Adrenal gland (tissue), 5 donors: ENCODE data around the gene CLK2.

ENCODE experiments used
- POLR2A ChIP-seq, 2 donors: fragments of 450-650 bp; IDR thresholded peaks; one replicate each; pipeline ENCODE4 v1.6.1; 2017; ENCODE audit warnings: antibody characterized with exemption in 2 of 2, mild to moderate bottlenecking in 2 of 2, moderate library complexity in 1 of 2
- TF ChIP-seq, protein P1 (sequence below), 6 experiments: fragments of 450-650 bp in 4 of 6; fragments of 200-600 bp in 2 of 6; sonication (generic) in 1 of 6; IDR thresholded peaks; 1 replicate in 5 of 6; 2 replicates in 1 of 6; pipeline versions ENCODE4 v1.5.1 to v1.8.0; 2016 to 2021; ENCODE audit warnings: antibody characterized with exemption in 6 of 6, mild to moderate bottlenecking in 2 of 6, moderate library complexity in 1 of 6
- donor health status: DM: no; HTN: no; CAD: no.

DNA sequence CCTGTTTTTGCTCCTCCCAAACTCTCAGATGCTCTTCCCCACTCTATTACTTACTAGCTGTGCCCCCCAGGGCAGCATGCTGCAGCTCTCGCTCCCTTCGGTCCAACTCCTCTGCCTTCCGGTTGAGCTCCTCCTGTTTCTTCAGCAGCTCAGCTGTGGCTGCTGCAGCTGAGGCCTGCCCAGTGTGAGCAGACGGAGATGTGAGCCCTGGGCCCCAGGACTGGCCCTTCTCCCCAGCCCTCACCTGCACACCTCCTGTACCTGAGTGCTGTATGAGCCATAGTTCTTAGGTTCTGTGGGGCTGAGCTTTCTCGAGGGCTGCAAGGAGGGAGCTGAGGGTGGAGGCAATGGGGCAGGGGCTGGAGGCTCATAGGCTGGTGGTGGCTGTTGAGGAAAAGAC, 13.0 kb downstream of the CLK2 start:
- TF ChIP-seq, protein P1, sequence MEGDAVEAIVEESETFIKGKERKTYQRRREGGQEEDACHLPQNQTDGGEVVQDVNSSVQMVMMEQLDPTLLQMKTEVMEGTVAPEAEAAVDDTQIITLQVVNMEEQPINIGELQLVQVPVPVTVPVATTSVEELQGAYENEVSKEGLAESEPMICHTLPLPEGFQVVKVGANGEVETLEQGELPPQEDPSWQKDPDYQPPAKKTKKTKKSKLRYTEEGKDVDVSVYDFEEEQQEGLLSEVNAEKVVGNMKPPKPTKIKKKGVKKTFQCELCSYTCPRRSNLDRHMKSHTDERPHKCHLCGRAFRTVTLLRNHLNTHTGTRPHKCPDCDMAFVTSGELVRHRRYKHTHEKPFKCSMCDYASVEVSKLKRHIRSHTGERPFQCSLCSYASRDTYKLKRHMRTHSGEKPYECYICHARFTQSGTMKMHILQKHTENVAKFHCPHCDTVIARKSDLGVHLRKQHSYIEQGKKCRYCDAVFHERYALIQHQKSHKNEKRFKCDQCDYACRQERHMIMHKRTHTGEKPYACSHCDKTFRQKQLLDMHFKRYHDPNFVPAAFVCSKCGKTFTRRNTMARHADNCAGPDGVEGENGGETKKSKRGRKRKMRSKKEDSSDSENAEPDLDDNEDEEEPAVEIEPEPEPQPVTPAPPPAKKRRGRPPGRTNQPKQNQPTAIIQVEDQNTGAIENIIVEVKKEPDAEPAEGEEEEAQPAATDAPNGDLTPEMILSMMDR (IDR thresholded peaks at IDR 0.05), result no peak
- no peak for TF ChIP-seq POLR2A (IDR thresholded peaks at IDR 0.05)
